ENCODE measurements around the gene DMBT1.

Gene DMBT1

GRCh38 chr10:122560279-122560804 is at the start of gene DMBT1:
TSS of gene DMBT1 (plus strand) at chr10:122560754. CDS start at chr10:122560771, 17 bp downstream.
- no peak for DNase-seq (ENCODE audit: low read depth)

GRCh38 chr10:122513053-122513452 is 47.5 kb upstream of the DMBT1 start:
- DNase-seq (ENCODE audit: low read depth), result no peak

GRCh38 chr10:122514045-122514840 is 46.3 kb upstream of the DMBT1 start:
- no peak for DNase-seq (ENCODE audit: low read depth)

- DNase-seq (ENCODE audit: low read depth), result no peak
Measured at GRCh38 chr10:122515022-122515424, 45.5 kb upstream of the DMBT1 start.

- DNase-seq (ENCODE audit: low read depth), result no peak
Measured at GRCh38 chr10:122515588-122516231, 44.8 kb upstream of the DMBT1 start.

- no peak for DNase-seq (ENCODE audit: low read depth)
Measured at GRCh38 chr10:122516734-122517133, 43.8 kb upstream of the DMBT1 start.

- DNase-seq (ENCODE audit: low read depth), result no peak
Measured at GRCh38 chr10:122519144-122519543, 41.4 kb upstream of the DMBT1 start.

- no peak for DNase-seq (ENCODE audit: low read depth)
Measured at GRCh38 chr10:122519873-122520272, 40.7 kb upstream of the DMBT1 start.

GRCh38 chr10:122521011-122521410 is 39.5 kb upstream of the DMBT1 start:
- no peak for DNase-seq (ENCODE audit: low read depth)

- DNase-seq (ENCODE audit: low read depth), result no peak
Measured at GRCh38 chr10:122524811-122525210, 35.7 kb upstream of the DMBT1 start.

GRCh38 chr10:122525788-122526187 is 34.8 kb upstream of the DMBT1 start:
- DNase-seq (ENCODE audit: low read depth), result no peak

- no peak for DNase-seq (ENCODE audit: low read depth)
Measured at GRCh38 chr10:122526892-122527291, 33.7 kb upstream of the DMBT1 start.

- DNase-seq (ENCODE audit: low read depth), result no peak
Measured at GRCh38 chr10:122530177-122530576, 30.4 kb upstream of the DMBT1 start.

- DNase-seq (ENCODE audit: low read depth), result no peak
Measured at GRCh38 chr10:122531261-122531660, 29.3 kb upstream of the DMBT1 start.

- no peak for DNase-seq (ENCODE audit: low read depth)
Measured at GRCh38 chr10:122531939-122532338, 28.6 kb upstream of the DMBT1 start.

GRCh38 chr10:122532601-122533296 is 27.8 kb upstream of the DMBT1 start:
- no peak for DNase-seq (ENCODE audit: low read depth)

GRCh38 chr10:122537545-122537944 is 23.0 kb upstream of the DMBT1 start:
- DNase-seq (ENCODE audit: low read depth), result no peak

- no peak for DNase-seq (ENCODE audit: low read depth)
Measured at GRCh38 chr10:122541541-122542002, 19.0 kb upstream of the DMBT1 start.

GRCh38 chr10:122543676-122544445 is 16.7 kb upstream of the DMBT1 start:
- DNase-seq (ENCODE audit: low read depth), result no peak

- no peak for DNase-seq (ENCODE audit: low read depth)
Measured at GRCh38 chr10:122544493-122544892, 16.1 kb upstream of the DMBT1 start.

GRCh38 chr10:122546242-122546641 is 14.3 kb upstream of the DMBT1 start:
- no peak for DNase-seq (ENCODE audit: low read depth)
